Rectal smooth muscle tissue (tissue), 1 donor: ENCODE results near the gene DOCK6.

ENCODE experiments used
- H3K27ac ChIP-seq: one replicate; pipeline ENCODE4 v1.7.0; 2013; ENCODE audit warnings: low read depth, low read length, inconsistent platforms
- H3K27me3 ChIP-seq: one replicate; pipeline ENCODE4 v1.7.0; 2013; ENCODE audit warnings: low read length; ENCODE audit not compliant: control insufficient read depth, insufficient read depth
- H3K36me3 ChIP-seq: one replicate; pipeline ENCODE4 v1.7.0; 2013; ENCODE audit warnings: low read length; ENCODE audit not compliant: control insufficient read depth, insufficient read depth
- H3K4me1 ChIP-seq: one replicate; pipeline ENCODE4 v1.7.0; 2013; ENCODE audit warnings: low read length; ENCODE audit not compliant: control insufficient read depth, insufficient read depth
- H3K4me3 ChIP-seq: one replicate; pipeline ENCODE4 v1.7.0; 2013; ENCODE audit warnings: low read length
- H3K9ac ChIP-seq: one replicate; pipeline ENCODE4 v1.7.0; 2013; ENCODE audit warnings: low read length

Gene DOCK6

DNA sequence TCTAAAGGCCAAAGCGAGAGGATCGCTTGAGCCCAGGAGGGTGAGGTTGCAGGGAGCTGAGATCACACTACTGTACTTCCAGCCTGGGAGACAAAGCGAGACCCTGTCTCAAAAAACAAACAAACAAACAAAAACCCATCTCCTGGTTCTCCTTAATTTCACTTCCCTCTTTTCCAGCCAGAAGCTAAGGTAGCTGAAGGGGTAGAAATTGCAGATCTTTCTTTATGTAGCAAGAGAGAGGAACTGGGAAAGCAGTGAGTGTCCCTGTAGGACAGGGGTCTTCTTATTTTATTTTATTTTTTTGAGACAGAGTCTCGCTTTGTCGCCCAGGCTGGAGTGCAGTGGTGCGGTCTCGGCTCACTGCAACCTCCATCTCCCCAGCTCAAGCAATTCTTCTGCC, 29.1 kb upstream of the DOCK6 start:
- H3K27ac ChIP-seq: no peak overlapping the region
- H3K4me1 ChIP-seq: no peaks in the 10 kb centered on the region
- no peak overlapping the region for H3K4me3 ChIP-seq
- H3K36me3 ChIP-seq: no peaks in the 10 kb centered on the region
- H3K9ac ChIP-seq: no peak overlapping the region
- H3K27me3 ChIP-seq: no peaks in the 10 kb centered on the region

DNA sequence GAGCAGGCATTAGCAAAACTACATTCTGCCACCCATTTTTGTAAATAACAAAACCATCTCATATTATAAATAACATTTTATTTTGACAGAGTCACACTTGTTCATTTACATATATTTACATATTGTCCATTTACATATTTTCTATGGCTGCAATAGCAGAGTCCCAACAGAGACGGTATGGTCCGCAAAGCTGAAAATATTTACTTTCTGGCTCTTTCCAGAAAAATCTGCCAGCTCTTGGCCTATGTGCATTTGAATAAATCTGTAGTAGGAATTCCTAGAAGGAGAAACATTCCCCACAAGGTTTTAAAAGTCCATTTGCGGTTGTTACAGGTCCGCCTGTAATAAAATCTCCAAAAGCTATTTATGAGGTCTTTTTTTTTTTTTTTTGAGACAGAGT, 27.9 kb upstream of the DOCK6 start:
- H3K36me3 ChIP-seq: no peaks in the 10 kb centered on the region
- no peaks in the 10 kb centered on the region for H3K4me1 ChIP-seq
- H3K9ac ChIP-seq: no peak overlapping the region
- H3K27ac ChIP-seq: no peak overlapping the region
- no peaks in the 10 kb centered on the region for H3K27me3 ChIP-seq
- no peak overlapping the region for H3K4me3 ChIP-seq

DNA sequence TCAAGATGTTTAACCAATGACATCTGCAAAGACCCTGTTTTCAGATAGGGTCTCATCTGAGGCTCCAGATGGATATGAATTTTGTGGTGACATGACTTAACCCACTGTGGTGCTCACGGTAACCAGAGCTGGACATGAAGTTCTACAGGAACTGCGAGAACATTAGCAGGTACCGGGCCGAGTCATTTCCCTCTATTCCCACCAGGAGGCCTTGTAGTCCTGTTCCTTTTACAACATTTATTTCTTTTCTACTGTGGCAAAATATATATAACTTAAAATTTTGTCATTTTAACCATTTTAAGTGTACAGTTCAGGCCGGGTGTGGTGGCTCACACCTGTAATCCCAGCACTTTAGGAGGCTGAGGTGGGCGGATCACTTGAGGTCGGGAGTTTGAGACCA, 26.0 kb upstream of the DOCK6 start:
- no peaks in the 10 kb centered on the region for H3K27me3 ChIP-seq
- H3K27ac ChIP-seq: no peak overlapping the region
- no peak overlapping the region for H3K4me3 ChIP-seq
- no peak overlapping the region for H3K9ac ChIP-seq
- H3K4me1 ChIP-seq: no peaks in the 10 kb centered on the region
- no peaks in the 10 kb centered on the region for H3K36me3 ChIP-seq

DNA sequence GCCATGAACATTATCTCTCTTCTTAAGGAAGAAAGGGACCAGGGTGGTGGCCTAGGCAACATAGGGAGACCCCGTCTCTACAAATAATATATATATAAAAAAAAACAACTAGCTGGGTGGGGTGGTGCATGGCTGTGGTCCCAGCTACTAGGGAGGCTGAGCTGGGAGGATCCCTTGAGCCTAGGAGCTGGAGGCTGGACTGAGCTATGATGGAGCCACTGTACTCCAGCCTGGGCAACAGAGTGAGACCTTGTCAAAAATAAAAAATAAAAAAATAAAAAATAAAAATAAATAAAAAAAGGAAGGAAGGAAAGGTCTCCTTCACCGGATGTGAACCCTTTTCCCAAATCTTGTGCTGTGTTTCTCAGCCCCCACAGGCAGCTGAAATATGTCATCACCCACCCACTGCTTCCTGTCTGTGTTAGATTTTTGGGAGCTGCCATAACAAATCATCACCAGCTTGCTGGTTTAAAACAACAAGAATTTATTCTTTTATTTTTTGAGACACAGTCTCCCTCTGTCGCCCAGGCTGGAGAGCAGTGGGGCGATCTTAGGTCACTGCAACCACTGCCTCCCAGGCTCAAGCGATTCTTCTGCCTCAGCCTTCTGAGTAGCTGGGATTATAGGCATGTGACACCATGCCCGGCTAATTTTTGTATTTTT, 24.1 kb upstream of the DOCK6 start:
- H3K4me1 ChIP-seq: no peaks in the 10 kb centered on the region
- no peak overlapping the region for H3K27ac ChIP-seq
- H3K27me3 ChIP-seq: no peaks in the 10 kb centered on the region
- no peaks in the 10 kb centered on the region for H3K36me3 ChIP-seq
- H3K4me3 ChIP-seq: no peak overlapping the region
- H3K9ac ChIP-seq: no peak overlapping the region

DNA sequence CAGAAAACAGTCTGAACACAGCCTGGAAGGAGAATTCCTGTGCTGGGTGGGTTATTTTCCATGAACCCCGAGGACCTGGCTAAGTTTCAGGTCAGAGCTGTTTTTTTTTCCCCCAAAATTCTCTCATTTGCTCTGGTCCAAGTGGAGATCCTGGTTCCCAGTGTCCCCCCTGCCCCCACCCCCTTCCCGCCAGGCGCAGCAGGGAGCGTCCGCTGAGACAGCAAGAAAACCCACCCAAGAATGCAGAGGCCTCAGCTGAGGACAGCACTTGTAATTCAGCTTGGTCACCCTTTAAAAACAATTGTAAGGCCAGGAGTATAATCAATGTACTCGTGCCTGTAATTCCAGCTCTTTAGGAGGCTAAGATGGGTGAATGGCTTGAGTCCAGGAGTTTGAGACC, 22.2 kb upstream of the DOCK6 start:
- Histone ChIP-seq H3K4me3 (no peak overlapping the region), H3K27ac (no peak overlapping the region), H3K9ac (no peak overlapping the region), H3K4me1 (no peaks in the 10 kb centered on the region), H3K27me3 (no peaks in the 10 kb centered on the region), H3K36me3 (no peaks in the 10 kb centered on the region)

DNA sequence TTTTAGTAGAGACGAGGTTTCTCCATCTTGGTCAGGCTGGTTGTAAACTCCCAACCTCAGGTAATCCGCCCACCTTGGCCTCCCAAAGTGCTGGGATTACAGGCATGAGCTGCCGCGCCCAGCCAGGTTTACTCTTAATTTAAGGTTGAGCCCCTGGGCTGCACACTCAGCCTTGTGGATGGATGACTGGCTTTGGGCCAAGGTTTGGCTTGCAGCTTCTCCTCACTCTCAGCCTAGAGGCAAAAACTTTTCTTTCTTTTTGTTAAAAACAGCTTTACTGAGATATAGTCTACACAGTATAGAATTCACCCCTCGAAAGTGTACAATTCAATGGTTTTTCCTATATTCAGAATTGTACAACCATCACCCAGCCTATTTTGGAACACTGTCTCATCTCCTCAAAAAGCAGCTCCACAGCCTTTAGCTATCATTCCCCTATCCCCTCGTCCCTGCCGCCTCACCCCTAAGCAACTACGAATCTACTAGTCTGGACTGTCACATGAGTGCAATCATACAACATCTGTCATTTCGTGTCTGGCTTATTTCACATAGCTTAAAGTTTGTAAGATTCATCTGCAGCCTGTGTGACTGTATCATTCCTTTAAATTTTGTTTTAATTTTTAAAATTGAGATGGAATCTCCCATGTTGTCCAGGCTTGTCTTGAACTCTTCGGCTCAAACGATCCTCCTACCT, 19.2 kb upstream of the DOCK6 start:
- Histone ChIP-seq H3K27ac (no peak overlapping the region), H3K9ac (no peak overlapping the region), H3K4me3 (no peak overlapping the region), H3K36me3 (no peaks in the 10 kb centered on the region), H3K27me3 (no peaks in the 10 kb centered on the region), H3K4me1 (no peaks in the 10 kb centered on the region)

DNA sequence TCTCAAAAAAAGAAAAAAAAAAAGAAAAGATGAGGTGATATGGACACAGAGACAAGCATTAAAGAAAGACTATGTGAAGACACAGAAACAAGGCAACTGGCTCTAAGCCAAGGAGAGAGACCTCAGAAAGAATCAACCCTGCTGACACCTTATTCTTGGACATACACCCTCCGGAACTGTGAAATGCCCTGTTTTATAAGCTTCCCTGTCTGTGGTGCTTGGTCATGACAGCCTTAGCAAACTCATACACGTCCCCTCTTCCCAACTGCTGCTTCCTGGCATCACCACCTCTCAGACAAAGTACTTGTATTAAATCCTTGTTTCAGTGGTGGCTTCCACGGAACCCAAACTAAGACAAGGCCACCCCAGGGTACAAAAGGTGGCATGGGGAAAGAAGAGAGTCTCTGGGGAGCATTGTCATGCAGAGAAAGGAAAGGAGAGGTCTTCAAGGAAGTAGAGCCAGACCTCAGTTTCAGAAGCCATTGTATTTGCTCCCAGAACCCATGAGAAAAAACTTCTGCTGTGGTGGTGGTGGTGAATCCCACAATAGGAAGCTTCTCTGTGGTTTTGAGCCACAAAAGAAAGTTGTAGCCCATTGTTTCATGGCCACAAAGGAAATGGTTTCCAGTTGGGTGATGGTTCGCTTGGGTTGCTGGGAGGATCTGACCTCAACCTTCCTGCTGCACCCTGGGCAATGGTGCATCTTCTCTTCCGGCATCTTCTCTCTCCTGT, 17.3 kb upstream of the DOCK6 start:
- Histone ChIP-seq H3K9ac (no peak overlapping the region), H3K4me1 (no peaks in the 10 kb centered on the region), H3K27me3 (no peaks in the 10 kb centered on the region), H3K4me3 (no peak overlapping the region), H3K36me3 (no peaks in the 10 kb centered on the region), H3K27ac (no peak overlapping the region)

DNA sequence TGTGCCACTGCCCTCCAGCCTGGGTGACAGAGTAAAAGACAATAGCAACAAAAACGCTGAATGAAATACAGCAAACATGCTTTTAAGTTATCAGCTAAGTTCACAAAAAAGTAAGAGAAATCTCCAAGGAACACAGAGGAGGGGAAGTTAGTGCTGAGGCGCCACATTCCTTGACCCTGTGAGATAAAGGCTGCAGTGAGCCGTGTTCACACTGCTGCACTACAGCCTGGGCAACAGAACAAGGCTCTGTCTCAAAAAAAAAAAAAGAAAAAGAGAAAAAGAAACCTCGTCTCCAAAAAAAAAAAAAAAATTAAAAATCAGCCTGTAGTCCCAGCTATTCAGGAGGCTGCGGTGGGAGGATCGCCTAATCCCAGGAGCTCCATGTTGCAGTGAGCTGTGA, 16.3 kb upstream of the DOCK6 start:
- H3K27me3 ChIP-seq: no peaks in the 10 kb centered on the region
- H3K4me3 ChIP-seq: no peak overlapping the region
- H3K36me3 ChIP-seq: no peaks in the 10 kb centered on the region
- no peaks in the 10 kb centered on the region for H3K4me1 ChIP-seq
- H3K27ac ChIP-seq: no peak overlapping the region
- no peak overlapping the region for H3K9ac ChIP-seq

DNA sequence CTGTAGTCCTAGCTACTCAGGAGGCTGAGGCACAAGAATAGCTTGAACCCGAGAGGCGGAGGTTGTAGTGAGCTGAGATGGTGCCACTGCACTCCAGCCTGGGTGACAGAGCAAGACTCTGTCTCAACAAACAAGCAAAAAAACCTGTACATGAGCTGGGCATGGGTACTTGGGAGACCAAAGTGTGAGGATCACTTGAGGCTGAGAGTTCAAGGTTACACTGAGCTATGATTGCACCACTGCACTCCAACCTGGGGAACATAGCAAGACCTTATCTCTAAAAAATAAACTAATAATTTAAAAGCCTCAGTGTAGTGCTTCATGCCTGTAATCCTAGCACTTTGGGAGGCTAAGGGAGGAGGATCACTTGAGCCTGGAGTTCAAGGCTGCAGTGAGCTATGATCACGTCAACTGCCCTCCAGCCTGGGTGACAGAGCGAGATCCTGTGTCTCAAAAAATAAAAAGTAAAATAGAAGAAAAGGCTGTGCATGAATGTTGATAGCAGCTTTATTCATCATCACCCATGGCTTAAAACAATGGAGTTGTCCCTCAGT, 12.3 kb upstream of the DOCK6 start:
- no peak overlapping the region for H3K27ac ChIP-seq
- no peaks in the 10 kb centered on the region for H3K36me3 ChIP-seq
- no peak overlapping the region for H3K9ac ChIP-seq
- no peaks in the 10 kb centered on the region for H3K27me3 ChIP-seq
- H3K4me3 ChIP-seq: no peak overlapping the region
- no peaks in the 10 kb centered on the region for H3K4me1 ChIP-seq

DNA sequence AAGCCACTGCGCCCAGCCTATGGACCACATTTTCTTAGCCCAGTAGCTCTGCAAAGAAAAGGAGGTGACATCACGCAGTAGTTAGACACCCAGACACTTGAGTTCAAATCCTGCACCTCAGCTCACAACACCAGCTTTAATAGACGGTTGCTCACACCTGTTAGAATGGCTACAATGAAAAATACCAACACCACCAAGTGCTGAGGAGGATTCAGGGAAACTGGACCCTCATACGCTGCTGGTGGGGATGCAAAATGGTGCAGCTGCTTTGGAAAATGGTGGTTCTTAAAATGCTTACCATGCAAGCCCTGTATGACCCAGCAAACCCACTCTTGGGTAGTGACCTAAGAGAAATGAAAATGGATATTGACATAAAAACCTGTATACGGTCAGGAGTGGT, 11.7 kb upstream of the DOCK6 start:
- Histone ChIP-seq H3K27me3 (no peaks in the 10 kb centered on the region), H3K4me3 (no peak overlapping the region), H3K27ac (no peak overlapping the region), H3K4me1 (peaks cover 5% of the 10 kb centered on the region), H3K36me3 (no peaks in the 10 kb centered on the region), H3K9ac (no peak overlapping the region)

DNA sequence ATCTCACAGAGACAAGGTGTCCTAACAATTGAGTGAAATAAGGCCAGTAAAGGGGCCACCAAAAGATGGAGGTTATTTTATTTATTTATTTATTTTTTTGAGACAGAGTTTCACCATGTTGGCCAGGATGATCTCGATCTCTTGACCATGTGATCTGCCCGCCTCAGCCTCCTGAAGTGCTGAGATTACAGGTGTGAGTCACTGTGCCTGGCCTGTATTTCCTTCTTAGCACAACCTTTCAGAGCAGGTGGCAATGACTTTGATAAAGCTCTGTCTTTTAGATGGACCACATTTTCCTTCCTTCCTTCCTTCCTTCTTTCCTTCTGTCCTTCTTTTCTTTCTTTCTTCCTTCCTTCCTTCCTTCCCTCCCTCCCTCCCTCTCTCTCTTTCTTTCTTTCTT, 11.0 kb upstream of the DOCK6 start:
- Histone ChIP-seq H3K36me3 (no peaks in the 10 kb centered on the region), H3K4me3 (no peak overlapping the region), H3K4me1 (peaks cover 6% of the 10 kb centered on the region), H3K27ac (no peak overlapping the region), H3K9ac (no peak overlapping the region), H3K27me3 (no peaks in the 10 kb centered on the region)

DNA sequence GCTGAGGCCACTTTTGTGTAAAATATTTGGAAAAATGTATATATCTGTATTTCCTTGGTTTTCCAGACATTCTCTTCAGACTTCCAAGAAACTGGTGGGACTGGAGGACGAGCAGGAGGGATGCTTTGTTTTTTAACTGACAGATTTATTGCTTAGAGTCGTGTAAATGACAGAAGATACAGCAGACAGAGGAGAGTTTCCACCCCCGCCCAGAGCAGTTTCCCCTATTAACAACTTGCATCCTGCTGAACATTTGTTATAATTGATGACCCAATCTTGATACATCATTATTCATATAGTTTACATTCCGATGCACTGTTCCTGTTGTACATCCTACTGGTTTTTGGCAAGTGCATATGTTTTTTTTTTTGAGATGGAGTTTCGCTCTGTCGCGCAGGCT, 7.1 kb upstream of the DOCK6 start:
- Histone ChIP-seq H3K27ac (peak overlapping the region; percentile 58), H3K36me3 (no peaks in the 10 kb centered on the region), H3K27me3 (no peaks in the 10 kb centered on the region), H3K4me1 (peaks cover 6% of the 10 kb centered on the region), H3K4me3 (no peak overlapping the region), H3K9ac (no peak overlapping the region)
